Activated CD4-positive, alpha-beta T cell treated with anti-CD3 and anti-CD28 coated beads, Interleukin-2, Interleukin-4, amounts not matched to agents 100 ng/mL and 50 ng/mL, durations not matched to agents 16 hours and 8 hours (primary cell): Measurements from ENCODE around the gene COL12A1.

Source experiments
- DNase-seq: peaks from one replicate; pipeline ENCODE4 v3.0.0-alpha.2; 2020; ENCODE audit warnings: low spot score

COL12A1 gene

GRCh38 chr6:75205776-75206575, at the start of gene COL12A1:
COL12A1 (minus strand) TSS chr6:75206053; CDS start chr6:75202792, 3,261 bp downstream.
- DNase-seq: no peak

GRCh38 chr6:75250552-75250951, 44.7 kb upstream of the COL12A1 start:
- no peak for DNase-seq

- no peak for DNase-seq
Measured at GRCh38 chr6:75249837-75250236, 44.0 kb upstream of the COL12A1 start.

GRCh38 chr6:75246386-75246785, 40.5 kb upstream of the COL12A1 start:
- DNase-seq: no peak

GRCh38 chr6:75244063-75244584, 38.3 kb upstream of the COL12A1 start:
- no peak for DNase-seq

- DNase-seq: peak; percentile 92
Measured at GRCh38 chr6:75243333-75244062, 37.6 kb upstream of the COL12A1 start, which contains the start of gene COX7A2. COX7A2 (minus strand) TSS chr6:75243801; CDS start chr6:75243734, 67 bp downstream.

- DNase-seq: no peak
Measured at GRCh38 chr6:75236630-75237029, 30.8 kb upstream of the COL12A1 start.

- no peak for DNase-seq
Measured at GRCh38 chr6:75235271-75235670, 29.4 kb upstream of the COL12A1 start.

- no peak for DNase-seq
Measured at GRCh38 chr6:75234126-75234865, 28.4 kb upstream of the COL12A1 start.

GRCh38 chr6:75233092-75233615, 27.3 kb upstream of the COL12A1 start:
- no peak for DNase-seq

GRCh38 chr6:75230484-75231325, 24.9 kb upstream of the COL12A1 start:
- no peak for DNase-seq

GRCh38 chr6:75224303-75224926, 18.6 kb upstream of the COL12A1 start:
- no peak for DNase-seq

- DNase-seq: no peak
Measured at GRCh38 chr6:75223428-75223827, 17.6 kb upstream of the COL12A1 start.

- no peak for DNase-seq
Measured at GRCh38 chr6:75222261-75222660, 16.4 kb upstream of the COL12A1 start.

- no peak for DNase-seq
Measured at GRCh38 chr6:75221116-75221515, 15.3 kb upstream of the COL12A1 start.

GRCh38 chr6:75220357-75220756, 14.5 kb upstream of the COL12A1 start:
- no peak for DNase-seq

GRCh38 chr6:75219263-75219662, 13.4 kb upstream of the COL12A1 start:
- no peak for DNase-seq

GRCh38 chr6:75217193-75217592, 11.3 kb upstream of the COL12A1 start:
- no peak for DNase-seq

GRCh38 chr6:75215291-75215690, 9.4 kb upstream of the COL12A1 start:
- DNase-seq: no peak

GRCh38 chr6:75213732-75214131, 7.9 kb upstream of the COL12A1 start:
- no peak for DNase-seq

- DNase-seq: no peak
Measured at GRCh38 chr6:75213112-75213511, 7.3 kb upstream of the COL12A1 start.
